NOMO-1 treated with dmso at 0.1 percent for 144 hours (cell line): ENCODE data around the gene ARHGEF37.

ENCODE experiments used
- DNase-seq: peaks from one replicate; lab custom pipeline; 2025; ENCODE audit not compliant: unreplicated experiment; lab: John Stamatoyannopoulos, UW

ARHGEF37 gene

DNA sequence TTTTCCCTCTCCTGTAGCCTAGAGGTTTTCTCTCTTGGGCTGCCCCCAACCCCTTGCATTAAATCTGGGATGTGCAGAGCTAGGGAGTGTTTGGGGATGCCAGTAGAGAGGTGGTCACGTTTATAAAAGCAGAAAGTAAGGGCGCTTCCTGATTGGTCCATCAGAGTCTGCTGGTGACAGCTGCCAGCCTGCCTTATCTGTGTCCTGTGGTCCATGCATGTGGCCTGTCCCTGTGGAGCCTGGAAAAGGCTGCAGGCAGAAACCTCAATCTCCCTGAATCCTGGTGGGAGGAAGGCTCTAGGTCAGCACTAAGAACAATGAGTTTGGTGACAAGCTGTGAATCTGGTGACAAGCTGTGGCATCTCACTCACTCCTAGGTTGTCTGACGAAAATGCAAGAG, 42.2 kb downstream of the ARHGEF37 start:
- DNase-seq, result no peak

DNA sequence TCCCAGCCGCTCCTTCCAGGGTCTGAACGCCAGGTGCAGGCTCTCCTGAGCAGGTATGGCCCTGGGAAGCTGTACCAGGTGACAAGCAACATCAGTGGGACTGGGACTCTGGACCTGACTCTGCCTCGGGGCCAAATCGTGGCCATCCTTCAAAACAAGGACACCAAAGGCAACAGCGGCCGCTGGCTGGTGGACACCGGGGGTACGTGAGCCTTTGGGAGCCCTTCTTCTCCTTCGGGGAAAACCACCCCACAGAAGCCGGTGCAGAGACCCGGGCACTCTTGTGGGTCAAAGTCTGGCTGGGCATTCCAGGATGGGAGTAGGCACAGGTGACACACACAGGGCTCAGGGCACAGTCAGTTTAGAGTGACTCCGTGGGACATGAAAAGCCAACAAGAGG, 45.8 kb downstream of the ARHGEF37 start:
- no peak for DNase-seq

DNA sequence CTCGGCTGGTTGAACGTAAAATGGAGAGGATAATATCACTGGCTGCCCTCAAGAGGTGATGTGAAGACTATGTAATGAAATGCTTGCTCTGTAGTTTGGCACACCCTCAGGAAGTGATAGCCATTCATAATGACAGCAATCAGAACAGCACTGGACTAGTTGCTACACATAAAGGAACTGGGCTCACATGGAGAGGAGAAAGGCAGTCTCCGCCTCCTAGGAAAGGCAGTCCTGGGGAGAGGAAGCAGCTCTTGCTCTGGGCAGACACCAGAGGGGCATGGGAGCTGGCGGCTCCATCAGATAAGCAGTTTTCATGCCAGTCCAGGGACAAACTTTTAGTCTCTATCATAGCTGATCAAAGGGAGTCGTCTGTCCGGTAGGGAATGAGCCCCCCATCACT, 46.9 kb downstream of the ARHGEF37 start:
- no peak for DNase-seq

DNA sequence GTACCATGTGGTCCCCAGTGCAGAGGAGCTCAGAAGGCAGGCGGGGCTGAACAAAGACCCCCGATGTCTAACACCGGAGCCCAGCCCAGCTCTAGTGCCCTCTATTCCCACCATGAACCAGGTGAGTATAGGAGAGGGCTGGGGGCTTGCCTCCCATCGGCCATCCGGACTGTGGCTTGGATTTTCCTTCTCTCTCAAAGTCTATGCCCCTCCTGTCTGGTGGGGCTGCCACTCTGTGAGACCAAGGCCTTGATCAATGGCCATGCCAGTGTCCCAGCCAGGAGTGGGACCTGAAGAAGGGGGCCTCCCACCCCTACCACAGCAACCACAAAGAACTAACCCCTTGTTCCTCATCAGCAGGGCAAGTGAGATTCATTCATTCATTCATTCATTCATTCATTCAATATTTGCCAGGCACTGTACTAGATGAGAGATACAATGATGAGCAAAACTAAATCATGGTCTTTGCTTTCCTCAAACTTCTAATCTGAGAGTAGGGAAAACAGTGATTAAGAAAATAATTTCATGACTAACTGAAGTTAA, 47.6 kb downstream of the ARHGEF37 start:
- no peak for DNase-seq

DNA sequence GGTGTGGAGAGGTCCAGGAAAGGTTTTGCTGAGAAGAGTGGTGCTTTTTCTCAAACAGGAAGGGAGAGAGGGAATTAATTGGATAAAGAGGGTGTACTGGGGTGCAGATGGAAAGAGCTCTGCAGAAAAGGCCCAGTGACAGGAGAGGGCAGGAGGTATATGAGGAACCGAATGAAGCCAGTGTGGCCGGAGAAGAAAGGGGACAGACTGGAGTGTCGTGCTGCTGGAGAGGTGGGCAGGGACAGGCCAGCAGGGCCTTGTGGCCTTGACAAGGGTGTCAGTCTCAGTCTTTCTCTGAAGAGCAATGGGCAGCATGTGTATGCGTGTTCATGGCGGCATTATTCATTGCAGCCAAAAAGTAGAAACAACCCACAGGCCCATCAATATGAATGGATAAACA, 48.1 kb downstream of the ARHGEF37 start:
- DNase-seq, result no peak

DNA sequence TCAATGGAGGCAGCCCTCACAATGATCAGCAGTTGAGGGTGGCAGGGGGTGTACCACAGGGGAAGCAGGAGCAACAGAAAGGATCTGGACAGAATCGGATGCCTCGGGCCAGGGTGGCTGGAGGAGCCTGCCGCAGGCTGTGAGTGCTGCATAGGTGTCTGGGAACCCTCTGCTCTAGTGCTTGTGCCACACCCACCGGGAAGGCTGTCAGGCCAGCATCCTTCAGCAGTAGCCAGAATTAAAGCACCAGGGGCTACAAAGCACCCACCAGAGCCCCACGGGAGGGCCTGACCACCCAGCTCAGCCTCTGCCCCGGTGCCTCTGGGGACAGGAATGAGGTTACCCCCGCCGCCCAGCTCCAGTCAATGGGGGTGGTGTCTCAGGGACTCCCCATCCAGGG, 49.0 kb downstream of the ARHGEF37 start:
- no peak for DNase-seq

DNA sequence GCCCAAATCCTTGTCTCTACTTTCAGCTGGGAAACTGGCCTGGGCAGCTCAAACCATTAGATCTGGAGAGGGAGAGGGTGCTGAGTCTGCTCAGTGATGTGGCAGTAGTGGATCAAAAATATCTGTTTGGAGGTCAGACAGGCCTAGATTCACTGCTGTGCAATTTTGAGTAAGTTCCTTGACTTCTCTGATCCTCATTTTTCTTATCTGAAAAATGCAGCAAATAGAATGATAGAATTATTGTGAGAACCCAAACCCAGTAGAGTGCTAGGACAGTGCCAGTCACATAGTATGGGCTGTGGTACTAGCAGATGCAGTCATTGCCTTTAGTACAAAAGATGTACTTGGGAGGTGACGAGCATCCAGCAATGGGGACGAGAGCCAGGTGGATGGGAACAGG, 50.2 kb downstream of the ARHGEF37 start:
- DNase-seq, result no peak

DNA sequence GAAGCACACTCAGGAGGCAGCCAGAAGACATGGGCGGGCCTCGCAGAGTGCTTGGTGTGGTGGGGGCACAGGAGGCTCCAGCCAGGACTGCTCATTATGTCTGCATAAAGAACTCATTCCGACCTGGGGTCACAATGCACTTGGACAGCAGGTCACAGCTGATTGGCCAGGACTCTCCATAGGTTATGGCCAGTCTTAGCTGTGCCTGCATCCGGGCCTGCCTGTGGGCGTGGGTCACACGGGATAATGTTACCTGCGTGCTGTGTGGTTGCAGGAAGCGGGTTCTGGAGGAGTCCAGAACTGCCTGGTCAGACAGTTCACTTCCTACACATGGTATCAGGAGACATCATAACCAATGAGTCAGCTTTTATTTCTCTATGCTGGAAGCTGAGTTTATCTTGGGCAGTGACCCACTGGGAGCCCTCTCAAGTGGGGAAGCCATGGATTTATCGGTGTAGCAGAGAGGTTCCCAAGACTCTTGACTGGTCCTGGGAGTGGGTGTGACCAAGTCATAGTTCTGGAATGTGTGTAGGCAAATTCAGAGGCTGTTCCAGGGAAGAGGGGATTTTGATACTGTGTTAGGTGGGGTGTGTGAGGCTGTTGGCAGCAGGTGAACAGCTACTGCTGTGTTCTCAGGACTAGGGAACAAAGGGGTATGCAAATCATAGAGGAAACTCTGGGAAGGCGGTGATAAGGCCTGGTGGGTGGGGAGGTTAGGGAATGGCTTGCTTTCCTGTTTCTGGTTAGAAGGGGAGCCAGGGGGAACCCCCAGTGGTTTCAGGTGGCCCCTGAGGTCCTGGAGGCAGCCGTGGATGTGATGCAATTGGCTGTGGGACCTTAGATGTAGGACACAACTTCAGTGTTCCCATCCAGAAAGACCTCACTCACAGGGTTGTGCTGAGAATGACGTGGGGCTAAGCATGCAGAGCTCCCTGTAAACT, 51.3 kb downstream of the ARHGEF37 start:
- DNase-seq, result no peak

DNA sequence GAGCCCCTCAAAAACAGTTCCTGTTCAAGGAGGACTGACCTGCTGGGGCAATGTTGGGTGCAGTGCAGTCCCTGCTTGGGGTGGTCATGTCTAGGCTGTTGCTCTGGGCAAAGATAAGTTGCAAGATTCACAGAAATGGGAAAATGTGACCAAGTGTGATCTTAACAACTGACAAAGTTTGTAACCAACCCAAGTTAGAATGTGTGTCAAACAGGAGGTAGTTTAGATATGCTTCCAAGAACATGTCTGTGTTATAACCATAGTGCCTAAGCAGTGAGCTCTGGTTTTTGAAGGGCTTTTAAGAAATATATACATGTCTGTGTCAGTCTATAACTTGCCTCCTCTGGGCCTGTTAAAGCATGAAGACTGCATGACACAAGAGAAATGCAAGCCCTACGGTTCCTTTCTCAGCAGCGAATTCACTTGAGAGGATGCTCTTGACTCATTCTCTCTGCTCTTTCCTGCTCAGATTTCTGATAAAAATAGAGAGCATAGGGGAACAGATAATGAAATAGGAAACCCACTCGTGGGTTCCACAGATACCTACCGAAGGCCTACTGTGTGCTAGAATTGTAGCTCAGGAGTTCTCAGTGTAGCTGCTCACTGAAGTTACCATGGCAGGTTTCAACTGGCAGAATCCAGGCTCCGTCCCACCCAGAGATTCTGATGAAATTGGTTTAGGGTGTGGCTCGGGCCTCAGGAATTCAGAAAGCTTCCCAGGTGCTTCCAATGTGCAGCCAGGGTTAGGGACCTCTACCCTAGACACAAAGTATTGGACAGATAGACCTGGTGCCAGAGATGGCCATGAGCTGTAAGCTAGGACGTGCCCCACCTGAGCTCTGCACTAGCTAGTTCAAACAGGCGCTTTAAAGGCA, 52.4 kb downstream of the ARHGEF37 start:
- DNase-seq, result no peak

DNA sequence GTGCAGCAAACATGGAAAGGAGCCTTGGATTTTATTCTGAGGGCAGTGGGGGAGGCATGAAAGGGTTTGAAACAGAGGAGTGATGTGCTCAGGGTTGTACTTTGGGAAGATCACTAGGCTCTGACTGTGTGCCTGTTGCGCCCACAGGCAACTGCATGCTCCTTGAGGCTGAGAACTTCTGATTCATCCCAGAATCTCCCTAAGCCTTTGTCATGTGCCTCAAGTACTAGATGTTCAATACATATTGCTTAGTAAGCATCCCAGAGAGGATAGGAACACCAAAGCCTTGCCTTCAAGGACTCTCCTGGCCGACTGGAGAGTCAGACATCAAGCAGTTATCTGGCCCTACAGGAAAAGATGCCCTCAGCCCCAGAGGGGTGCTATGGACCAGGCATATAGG, 54.1 kb downstream of the ARHGEF37 start:
- no peak for DNase-seq

DNA sequence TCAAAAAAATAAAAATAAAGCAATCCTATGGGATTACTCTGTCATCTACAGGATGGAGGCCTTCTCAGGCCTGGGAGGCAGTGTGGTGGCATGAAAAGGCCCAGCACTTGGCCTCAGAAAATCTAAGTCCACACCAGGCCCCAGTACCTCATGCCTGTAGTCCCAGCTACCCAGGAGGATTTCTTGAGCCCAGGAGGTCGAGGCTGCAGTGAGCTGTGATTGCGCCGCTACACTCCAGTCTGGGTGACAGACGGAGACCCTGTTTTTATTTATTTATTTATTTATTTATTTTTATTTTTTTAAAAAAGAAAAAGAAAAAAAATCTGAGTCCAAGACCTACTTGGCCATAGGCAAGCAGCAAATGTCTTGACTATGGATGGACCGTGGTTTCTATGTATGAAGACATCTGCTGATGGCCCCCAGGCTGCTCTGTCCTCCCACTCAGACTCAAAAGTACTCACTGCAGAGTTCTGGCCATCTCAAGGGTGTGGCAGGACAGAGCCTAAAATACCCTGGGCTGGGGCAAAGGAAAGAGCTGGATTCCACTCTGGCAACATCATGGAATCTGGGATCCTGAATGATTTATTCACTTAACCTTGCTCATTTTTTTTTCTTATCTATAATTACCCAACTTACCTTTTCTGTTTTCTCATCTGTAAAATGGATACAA, 55.0 kb downstream of the ARHGEF37 start:
- DNase-seq, result no peak

DNA sequence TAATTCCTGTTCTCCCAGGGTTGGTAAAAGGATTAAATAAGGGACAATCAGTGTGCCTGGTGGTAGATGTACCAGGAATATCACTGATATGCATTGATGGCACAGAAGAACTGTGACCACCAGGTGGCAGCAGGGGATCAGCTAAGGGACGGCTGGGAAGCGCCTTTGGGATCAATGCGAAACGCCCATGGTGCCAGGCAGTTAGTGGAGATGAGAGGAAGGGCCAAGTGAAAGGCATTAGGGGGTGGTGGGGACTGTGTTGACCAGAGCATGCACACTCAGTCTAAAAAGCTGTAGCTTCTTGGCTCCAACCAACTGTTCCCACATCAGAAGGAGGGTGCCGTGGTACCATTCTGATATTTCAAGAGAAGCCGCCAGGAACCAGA, 55.6 kb downstream of the ARHGEF37 start:
- peak; percentile 26 for DNase-seq

DNA sequence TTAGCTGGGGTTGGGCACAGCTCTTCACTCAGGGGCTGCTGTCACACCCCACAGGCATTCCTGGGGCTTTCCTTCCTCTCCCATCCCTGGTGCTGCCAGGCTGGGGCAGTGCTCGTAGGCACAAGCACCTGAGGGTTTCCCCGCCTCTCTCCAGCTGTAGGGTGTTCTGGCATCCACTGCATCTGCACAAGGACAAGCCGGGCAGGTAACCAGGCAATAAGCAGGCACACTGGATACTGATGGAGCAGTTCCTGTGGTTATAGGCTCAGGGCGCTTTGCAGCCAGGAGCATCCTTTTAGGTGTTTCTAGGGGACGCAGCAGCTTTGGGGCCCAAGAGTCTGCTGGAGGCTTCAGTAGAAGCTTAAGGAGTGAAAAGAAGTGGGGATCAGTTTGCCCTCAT, 56.8 kb downstream of the ARHGEF37 start:
- no peak for DNase-seq

DNA sequence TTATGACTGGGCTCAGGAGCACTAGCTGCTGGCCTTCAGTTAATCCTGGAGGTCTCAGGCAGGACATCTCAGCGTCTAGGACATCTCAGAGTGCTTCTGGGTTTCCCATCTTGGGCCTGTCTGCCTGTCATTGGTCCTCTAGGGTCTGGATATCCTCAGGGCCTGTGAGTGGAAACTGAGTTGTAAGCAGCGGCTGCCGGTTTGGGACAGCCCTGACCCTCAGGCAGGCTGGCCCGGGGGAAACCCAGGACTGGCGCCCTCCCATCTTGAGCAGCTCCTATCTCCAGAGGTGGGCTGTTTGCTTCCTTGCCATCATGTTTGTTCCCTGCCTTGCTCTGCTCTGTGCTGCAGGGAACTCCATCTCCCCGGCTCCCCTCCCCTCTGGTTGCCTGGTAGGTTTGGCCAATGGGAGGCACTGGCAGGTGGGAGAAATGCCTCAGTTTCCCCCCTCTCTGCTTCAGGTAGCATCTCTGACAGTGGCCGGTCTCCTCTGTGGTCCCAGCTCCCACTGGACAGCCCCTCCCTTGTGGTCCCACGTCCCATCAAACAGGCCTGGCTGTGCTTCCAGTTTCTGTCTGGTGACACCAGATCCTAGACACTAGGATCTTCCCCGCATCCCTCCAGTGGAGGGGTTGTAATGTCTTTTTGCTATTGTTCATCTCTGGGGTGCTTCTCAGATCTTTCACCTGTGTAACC, 57.4 kb downstream of the ARHGEF37 start:
- DNase-seq, result no peak

DNA sequence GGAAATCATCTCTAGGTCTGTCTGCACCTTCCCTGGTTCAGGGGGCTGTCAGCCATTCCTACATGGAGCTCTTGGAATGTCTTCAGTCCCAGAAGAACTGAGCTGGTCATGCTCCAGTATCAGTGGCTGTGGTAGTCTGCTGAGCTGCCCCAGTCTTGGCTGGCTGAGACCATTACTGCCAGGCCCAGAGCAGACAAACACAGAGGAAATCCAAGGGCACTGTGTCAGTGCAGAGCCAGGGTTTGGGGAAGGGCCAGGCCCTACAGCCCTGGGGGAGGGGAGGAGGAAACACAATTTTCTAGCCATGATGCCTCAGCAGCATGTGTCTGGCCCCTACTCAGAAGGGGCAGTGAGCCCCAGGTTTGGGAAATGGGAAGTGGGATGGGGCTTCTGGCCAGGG, 58.4 kb downstream of the ARHGEF37 start:
- DNase-seq, result no peak

DNA sequence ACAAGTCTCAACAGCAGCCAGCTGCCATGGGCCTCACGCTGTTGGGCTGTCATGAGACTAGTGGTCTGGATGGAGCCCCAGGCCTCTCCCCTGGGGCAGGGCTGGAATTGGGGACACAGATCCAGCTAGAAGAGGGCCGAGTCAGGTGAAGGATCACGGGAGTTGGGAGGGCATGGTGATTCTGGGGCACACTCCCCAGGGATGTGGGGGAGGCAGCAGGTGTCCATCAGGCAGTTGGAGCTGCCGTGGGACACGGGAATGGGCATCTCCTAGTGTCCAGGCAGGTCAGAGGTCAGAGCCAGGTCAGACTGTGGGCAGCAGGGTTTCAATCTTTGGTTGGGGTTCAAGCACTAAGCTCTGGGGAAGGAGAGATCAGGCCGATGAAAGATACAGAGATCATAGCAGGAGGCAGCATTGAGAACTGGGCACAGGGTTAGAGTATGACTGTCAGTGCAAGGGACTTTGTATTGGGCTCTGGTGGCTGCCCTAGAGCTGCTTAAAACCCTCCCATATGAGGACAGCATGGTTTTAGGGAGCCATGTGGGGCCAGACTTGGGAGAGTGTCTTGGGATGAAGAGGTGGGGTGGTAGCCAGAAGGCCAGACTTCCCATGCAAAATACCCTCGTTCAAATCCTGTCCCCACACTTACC, 59.2 kb downstream of the ARHGEF37 start:
- no peak for DNase-seq

DNA sequence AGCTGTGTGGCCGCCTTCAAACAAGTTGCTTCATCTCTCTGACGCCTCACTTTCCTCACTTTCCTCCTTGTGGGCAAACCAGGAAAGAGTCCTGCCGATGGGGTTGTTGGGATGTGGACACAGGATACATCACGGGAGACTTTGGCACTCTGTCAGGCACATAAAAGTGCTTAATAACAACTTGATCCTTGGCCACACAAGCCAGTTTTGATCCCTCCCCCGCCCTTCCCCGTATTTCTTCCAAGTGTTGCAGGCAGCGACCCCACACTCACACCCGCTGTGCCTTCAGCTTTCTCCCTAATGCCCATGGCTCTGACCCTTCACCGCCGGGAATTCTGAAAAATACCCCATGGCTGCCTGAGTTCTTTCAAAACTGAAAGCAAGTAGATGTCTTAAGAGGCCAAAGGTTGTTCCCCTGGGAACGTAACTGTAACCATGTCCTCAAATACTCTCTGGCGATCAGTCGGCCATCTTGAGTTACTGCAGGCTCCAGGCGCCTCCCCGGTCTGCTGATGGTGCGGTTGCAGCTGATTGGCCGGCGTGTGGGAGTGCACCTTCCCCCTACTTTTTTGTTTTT, 59.8 kb downstream of the ARHGEF37 start:
- DNase-seq, result no peak

DNA sequence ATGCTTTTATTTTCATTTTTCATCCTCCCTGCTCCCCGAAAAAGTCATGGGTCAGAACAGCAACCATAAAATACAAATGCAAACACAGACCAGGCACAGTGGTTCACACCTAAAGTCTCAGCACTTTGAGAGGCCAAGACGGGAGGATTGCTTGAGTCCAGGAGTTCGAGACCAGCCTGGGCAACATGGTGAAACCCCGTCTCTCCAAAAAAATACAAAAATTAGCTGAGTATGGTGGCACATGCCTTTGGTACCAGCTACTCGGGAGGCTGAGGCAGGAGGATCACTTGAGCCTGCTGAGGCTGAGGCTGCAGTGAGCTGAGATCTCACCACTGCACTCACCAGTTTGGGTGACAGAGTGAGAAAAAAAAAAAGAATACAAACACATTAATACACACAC, 60.3 kb downstream of the ARHGEF37 start:
- no peak for DNase-seq

DNA sequence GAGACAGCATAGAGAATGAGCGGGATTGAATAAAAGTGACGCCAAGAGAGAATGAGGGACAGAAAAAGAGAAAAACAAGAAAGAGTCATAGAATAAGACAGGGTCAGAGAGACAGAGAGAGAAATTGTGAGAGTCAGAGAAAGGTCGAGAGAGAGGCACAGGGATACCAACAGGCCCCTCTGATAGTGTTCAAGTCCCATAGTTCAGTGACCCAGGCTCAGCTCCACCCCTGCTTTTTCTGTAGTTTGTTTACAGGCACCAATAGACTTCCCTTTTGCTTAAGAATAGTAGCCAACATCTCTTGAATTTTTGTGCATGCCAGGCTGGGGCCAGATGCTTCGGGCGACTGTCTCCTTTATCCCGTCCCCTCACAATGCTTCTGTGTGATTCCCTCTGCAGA, 62.5 kb downstream of the ARHGEF37 start:
- no peak for DNase-seq

DNA sequence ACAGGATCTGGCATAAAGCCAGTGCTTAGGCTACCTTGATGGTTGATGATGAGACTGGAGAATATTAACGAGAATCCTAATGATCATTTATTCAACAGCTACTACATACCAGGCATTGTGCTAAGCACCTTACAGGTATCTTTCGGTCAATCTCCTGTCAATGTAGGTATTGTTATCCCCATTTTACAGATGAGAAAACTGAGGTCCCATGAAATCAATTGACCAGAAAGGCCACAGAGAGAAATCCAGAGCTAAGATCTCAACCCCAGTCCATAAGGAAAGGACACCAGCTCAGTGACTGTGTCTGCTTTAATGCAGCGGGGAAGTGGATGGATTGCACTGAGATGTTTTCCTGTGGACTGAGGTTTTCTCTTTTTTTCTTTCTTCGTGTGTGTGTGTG, 63.3 kb downstream of the ARHGEF37 start:
- DNase-seq, result no peak
